HG03103 (cell line): ENCODE data around the gene LRRC27.
A peak's percentile ranks its signal among the peaks of the same experiment; 100 is the strongest.
"Not testable (repeated sequence)": the region's sequence is repeated elsewhere in the genome, so short reads cannot be mapped to it uniquely, and the experiment has no call there.

Source experiments
- ATAC-seq: cut with Tn5 transposase; IDR thresholded peaks from one replicate; pipeline ENCODE4 v1.9.1; 2021; ENCODE audit warnings: low read depth; ENCODE audit not compliant: unreplicated experiment

Gene LRRC27

GRCh38 chr10:132331601-132332432 lies at the start of gene LRRC27:
TSS of gene LRRC27 (plus strand) at chr10:132332193. CDS start at chr10:132333525, 1,332 bp downstream.
- ATAC-seq: peak; percentile 46

GRCh38 chr10:132282667-132283603 lies 49.1 kb upstream of the LRRC27 start:
- no peak for ATAC-seq

- no peak for ATAC-seq
Measured at GRCh38 chr10:132283604-132284382, 48.2 kb upstream of the LRRC27 start.

- no peak for ATAC-seq
Measured at GRCh38 chr10:132289439-132289838, 42.6 kb upstream of the LRRC27 start.

- ATAC-seq: no peak
Measured at GRCh38 chr10:132290631-132291030, 41.4 kb upstream of the LRRC27 start.

GRCh38 chr10:132291826-132292225 lies 40.2 kb upstream of the LRRC27 start:
- no peak for ATAC-seq

GRCh38 chr10:132292287-132293200 lies 39.4 kb upstream of the LRRC27 start:
- no peak for ATAC-seq

GRCh38 chr10:132293201-132293812 lies 38.7 kb upstream of the LRRC27 start:
- ATAC-seq: no peak

GRCh38 chr10:132293813-132294520 lies 38.0 kb upstream of the LRRC27 start:
- no peak for ATAC-seq

GRCh38 chr10:132294561-132295318 lies 37.3 kb upstream of the LRRC27 start:
- no peak for ATAC-seq

- ATAC-seq: not testable (repeated sequence)
Measured at GRCh38 chr10:132295481-132295880, 36.5 kb upstream of the LRRC27 start.

GRCh38 chr10:132296666-132297443 lies 35.1 kb upstream of the LRRC27 start:
- ATAC-seq: no peak

- ATAC-seq: no peak
Measured at GRCh38 chr10:132297526-132297925, 34.5 kb upstream of the LRRC27 start.

GRCh38 chr10:132298038-132298881 lies 33.7 kb upstream of the LRRC27 start:
- no peak for ATAC-seq

- no peak for ATAC-seq
Measured at GRCh38 chr10:132299371-132300336, 32.3 kb upstream of the LRRC27 start.
